Left hindlimb (tissue), 1 donor: ENCODE data around the gene SLC12A8.

ENCODE experiments used
- DNase-seq: peaks from one replicate; pipeline ENCODE4 v3.0.0-alpha.2; 2018

The SLC12A8 gene

GRCh38 chr3:125213946-125214542, 1.5 kb upstream of the SLC12A8 start:
- no peak for DNase-seq

- no peak for DNase-seq
Measured at GRCh38 chr3:125213364-125213755, 812 bp upstream of the SLC12A8 start.

GRCh38 chr3:125212091-125212508, 448 bp downstream of the SLC12A8 start:
- no peak for DNase-seq

GRCh38 chr3:125211523-125212090, 941 bp downstream of the SLC12A8 start:
- DNase-seq = no peak

GRCh38 chr3:125207949-125208568, 4.5 kb downstream of the SLC12A8 start:
- DNase-seq = no peak

- DNase-seq = no peak
Measured at GRCh38 chr3:125207507-125207906, 5.0 kb downstream of the SLC12A8 start.

GRCh38 chr3:125206934-125207333, 5.6 kb downstream of the SLC12A8 start:
- no peak for DNase-seq

- DNase-seq = no peak
Measured at GRCh38 chr3:125203731-125204130, 8.8 kb downstream of the SLC12A8 start.

GRCh38 chr3:125202197-125202596, 10.4 kb downstream of the SLC12A8 start:
- DNase-seq = no peak

GRCh38 chr3:125200731-125201139, 11.8 kb downstream of the SLC12A8 start:
- no peak for DNase-seq

- DNase-seq = peak; percentile 80
Measured at GRCh38 chr3:125194849-125195601, 17.5 kb downstream of the SLC12A8 start.

GRCh38 chr3:125194061-125194848, 18.3 kb downstream of the SLC12A8 start:
- DNase-seq = no peak

GRCh38 chr3:125192190-125193035, 20.1 kb downstream of the SLC12A8 start:
- no peak for DNase-seq

GRCh38 chr3:125191730-125192129, 20.8 kb downstream of the SLC12A8 start:
- no peak for DNase-seq

GRCh38 chr3:125191256-125191655, 21.3 kb downstream of the SLC12A8 start:
- no peak for DNase-seq

- DNase-seq = no peak
Measured at GRCh38 chr3:125190786-125191185, 21.8 kb downstream of the SLC12A8 start.

- no peak for DNase-seq
Measured at GRCh38 chr3:125189378-125190165, 23.0 kb downstream of the SLC12A8 start.

- no peak for DNase-seq
Measured at GRCh38 chr3:125188955-125189354, 23.6 kb downstream of the SLC12A8 start.

- no peak for DNase-seq
Measured at GRCh38 chr3:125187599-125187910, 25.0 kb downstream of the SLC12A8 start.

- no peak for DNase-seq
Measured at GRCh38 chr3:125186800-125187598, 25.5 kb downstream of the SLC12A8 start.
